Adrenal gland (tissue), 5 donors: ENCODE data around the gene HSDL2.

Experiments
- CTCF ChIP-seq, 6 experiments: fragments of 450-650 bp in 4 of 6; fragments of 200-600 bp in 2 of 6; sonication (generic) in 1 of 6; IDR thresholded peaks; 1 replicate in 5 of 6; 2 replicates in 1 of 6; pipeline versions ENCODE4 v1.5.1 to v1.8.0; 2016 to 2021; ENCODE audit warnings: antibody characterized with exemption in 6 of 6, mild to moderate bottlenecking in 2 of 6, moderate library complexity in 1 of 6
- POLR2A ChIP-seq, 2 donors: fragments of 450-650 bp; IDR thresholded peaks; one replicate each; pipeline ENCODE4 v1.6.1; 2017; ENCODE audit warnings: antibody characterized with exemption in 2 of 2, mild to moderate bottlenecking in 2 of 2, moderate library complexity in 1 of 2
- donor health status: DM: no; HTN: no; CAD: no.

GRCh38 chr9:112334432-112334841 lies 45.5 kb upstream of the HSDL2 start:
- TF ChIP-seq CTCF (IDR thresholded peaks at IDR 0.05) (no peak), POLR2A (IDR thresholded peaks at IDR 0.05) (no peak)
